ENCODE data around the gene ARHGEF28. TPM values are rescaled to one million over a fixed set of nuclear protein-coding genes. Genes with fewer than 3 reads are reported as not detected.

Gene ARHGEF28
- total RNA-seq, 1 experiment from 2014 or later, result 0.57 TPM

DNA sequence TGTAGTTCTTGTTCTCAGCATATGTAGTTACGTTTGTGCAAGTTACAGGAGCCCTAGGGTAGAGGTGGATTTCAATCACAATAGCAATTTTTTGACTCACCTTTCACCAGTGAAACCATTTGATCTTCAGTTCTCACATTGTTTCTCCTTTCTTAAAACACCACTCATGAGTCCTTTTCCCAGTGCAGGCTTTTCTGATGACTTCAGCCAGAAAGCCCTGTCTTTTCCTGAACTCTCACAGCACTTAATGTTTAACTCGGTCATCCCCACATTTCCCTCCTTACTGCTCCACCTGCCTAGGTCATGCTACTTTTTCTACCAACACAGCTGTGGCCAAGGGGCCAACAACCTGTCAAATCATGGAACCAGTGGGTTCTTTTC, 37.9 kb downstream of the ARHGEF28 start:
- H3K4me1 ChIP-seq (ENCODE audit: insufficient read depth, low read length), result no peaks in the 10 kb centered on the region
- H3K79me1 ChIP-seq (ENCODE audit: insufficient read depth, low read depth, low read length, poor library complexity, severe bottlenecking), result no peaks in the 10 kb centered on the region
- no peaks in the 10 kb centered on the region for H3K79me2 ChIP-seq (ENCODE audit: insufficient read depth, low read length)
- no peak overlapping the region for H2BK120ac ChIP-seq (ENCODE audit: low read depth, low read length, poor library complexity, severe bottlenecking)
- no peak overlapping the region for H2BK15ac ChIP-seq (ENCODE audit: low read depth, low read length)
- no peak overlapping the region for H2BK5ac ChIP-seq (ENCODE audit: insufficient read length, low read length)
- H3K23me2 ChIP-seq (ENCODE audit: insufficient read length, low read depth, low read length, poor library complexity, severe bottlenecking), result no peaks in the 10 kb centered on the region
- H4K8ac ChIP-seq (replicated peaks; ENCODE audit: insufficient read length, low read depth, low read length), result no peak overlapping the region
- H3K18ac ChIP-seq (ENCODE audit: insufficient read length, low read depth, low read length), result no peak overlapping the region
- Mint-ChIP-seq H3K4me1 (peaks cover 6% of the 10 kb centered on the region in 2 experiments; a peak in 3 of 4 replicates), H3K9me3 (no peaks in the 10 kb centered on the region), H3K27ac (no peak overlapping the region; a peak in 1 of 7 replicates), H3K4me3 (no peak overlapping the region), H3K27me3 (ENCODE audit: low read depth) (peaks cover 3% of the 10 kb centered on the region; the same call in 1 of the 2 replicates), H3K36me3 (ENCODE audit: insufficient read depth in 1 of 3, low read depth in 3 of 3) (no peaks in the 10 kb centered on the region)
- H3K9ac ChIP-seq (ENCODE audit: extremely low read depth, insufficient read length, low read length), result no peak overlapping the region
- H3K9me3 ChIP-seq (ENCODE audit: control insufficient read depth, low read depth, low read length), result no peaks in the 10 kb centered on the region
- H3K27me3 ChIP-seq (ENCODE audit: insufficient read depth, low read length), result no peaks in the 10 kb centered on the region
- H4K91ac ChIP-seq (ENCODE audit: insufficient read length, low read depth, low read length), result no peak overlapping the region
- H3K23ac ChIP-seq (ENCODE audit: insufficient read length, low read depth, low read length), result no peak overlapping the region
- no peak overlapping the region for H2BK12ac ChIP-seq (ENCODE audit: insufficient read length, low read depth, low read length)
- no peaks in the 10 kb centered on the region for H4K20me1 ChIP-seq (ENCODE audit: control insufficient read depth, insufficient read depth, insufficient read length)
- H2AK5ac ChIP-seq (ENCODE audit: insufficient read length, low read length), result no peak overlapping the region
- H2AFZ ChIP-seq (ENCODE audit: low read length), result no peak overlapping the region
- no peak overlapping the region for H3K56ac ChIP-seq (ENCODE audit: insufficient read length, low read depth, low read length)
- no peak overlapping the region for H3K27ac ChIP-seq (ENCODE audit: insufficient read length, low read depth, low read length)
- no peak overlapping the region for H4K5ac ChIP-seq (ENCODE audit: insufficient read length, low read depth, low read length)
- DNase-seq, result no peak
- no peak overlapping the region for H3K4ac ChIP-seq (ENCODE audit: low read depth, low read length)
- no CpG with 5 or more reads among the region's 2 CpGs for WGBS (ENCODE audit: extremely low coverage, insufficient read length, low lambda C conversion rate)
- TF ChIP-seq CTCF (conservative IDR thresholded peaks at IDR 0.05), result no peak
- no peak overlapping the region for H2BK20ac ChIP-seq (ENCODE audit: low read depth, low read length, poor library complexity, severe bottlenecking)
- no peak overlapping the region for H3T11ph ChIP-seq (ENCODE audit: low read length)
- H3K4me2 ChIP-seq (ENCODE audit: insufficient read depth, insufficient read length, low read length), result no peak overlapping the region
- H3K14ac ChIP-seq (ENCODE audit: insufficient read depth, low read length), result no peak overlapping the region
